CD8-positive, alpha-beta memory T cell (primary cell): ENCODE results near the gene MORC3. TPM values are rescaled to one million over a fixed set of nuclear protein-coding genes. Genes with fewer than 3 reads are reported as not detected.

Experiments used
- CTCF ChIA-PET: fragments of 350-600 bp; sonication (Branson Sonifier 250); formaldehyde crosslinking; loops from one replicate; lab custom pipeline; 2021; ENCODE audit warnings: antibody characterized with exemption; lab: Charles Lee
- POLR2A ChIA-PET: fragments of 350-600 bp; sonication (Branson Sonifier 250); formaldehyde crosslinking; loops from one replicate; lab custom pipeline; 2021; ENCODE audit warnings: antibody characterized with exemption; lab: Charles Lee
- DNase-seq, 5 donors: peaks; one replicate each; pipeline versions ENCODE4 v3.0.0 to v3.0.0-alpha.2; 2020 to 2022; ENCODE audit warnings: mixed read lengths in 1 of 5
- H3K27ac ChIP-seq: one replicate; pipeline ENCODE4 v1.7.0; 2013; ENCODE audit warnings: low read depth, mild to moderate bottlenecking, low read length, moderate library complexity
- H3K27me3 ChIP-seq: 2 replicates; pipeline ENCODE4 v1.7.0; 2013; ENCODE audit warnings: low read length, mild to moderate bottlenecking; ENCODE audit not compliant: insufficient read depth, poor library complexity, severe bottlenecking
- H3K36me3 ChIP-seq: 2 replicates; pipeline ENCODE4 v1.7.0; 2013; ENCODE audit warnings: mild to moderate bottlenecking, low read length, moderate library complexity; ENCODE audit not compliant: insufficient read depth
- H3K4me1 ChIP-seq: 2 replicates; pipeline ENCODE4 v1.7.0; 2013; ENCODE audit warnings: mild to moderate bottlenecking, low read length, moderate library complexity; ENCODE audit not compliant: insufficient read depth
- H3K4me3 ChIP-seq: 2 replicates; pipeline ENCODE4 v1.7.0; 2013; ENCODE audit warnings: mild to moderate bottlenecking, low read length
- H3K9me3 ChIP-seq: 2 replicates; pipeline ENCODE4 v1.7.0; 2013; ENCODE audit warnings: mild to moderate bottlenecking, low read length
- H3K27ac Mint-ChIP-seq, 8 donors: one replicate each; pipeline ENCODE4 v1.8.0; 2020 to 2021; ENCODE audit warnings: mixed read lengths in 8 of 8, mild to moderate bottlenecking in 6 of 8, inconsistent platforms in 3 of 8, moderate library complexity in 3 of 8
- H3K27me3 Mint-ChIP-seq, 2 donors: one replicate each; pipeline ENCODE4 v1.8.0; 2020 to 2021; ENCODE audit warnings: mixed read lengths in 2 of 2, mild to moderate bottlenecking in 1 of 2, moderate library complexity in 1 of 2
- H3K36me3 Mint-ChIP-seq, 3 donors: one replicate each; pipeline ENCODE4 v1.8.0; 2020 to 2021; ENCODE audit warnings: mixed read lengths in 3 of 3, inconsistent platforms in 1 of 3, mild to moderate bottlenecking in 1 of 3
- H3K4me1 Mint-ChIP-seq, 3 donors: one replicate each; pipeline ENCODE4 v1.8.0; 2020 to 2021; ENCODE audit warnings: mixed read lengths in 3 of 3, inconsistent platforms in 1 of 3, mild to moderate bottlenecking in 1 of 3
- H3K4me3 Mint-ChIP-seq, 7 donors: one replicate each; pipeline ENCODE4 v1.8.0; 2020 to 2021; ENCODE audit warnings: mixed read lengths in 7 of 7, mild to moderate bottlenecking in 6 of 7, moderate library complexity in 4 of 7, inconsistent platforms in 2 of 7
- H3K9me3 Mint-ChIP-seq, 5 donors: one replicate each; pipeline ENCODE4 v1.8.0; 2020 to 2022; ENCODE audit warnings: mixed read lengths in 5 of 5, mild to moderate bottlenecking in 3 of 5, moderate library complexity in 2 of 5, inconsistent platforms in 1 of 5
- polyA plus RNA-seq: library from polyadenylated mRNA; unstranded; fragments of 300-500 nt; fragmentation: Illumina TruSeq; gene quantifications from one replicate; pipeline ENCODE4 v1.2.3, GENCODE V29; 2021
- total RNA-seq, 2 experiments: library from RNA; stranded (reverse); gene quantifications; one replicate each; pipeline ENCODE4 v1.2.3, GENCODE V29; 2021

MORC3 gene
- total and polyA plus RNA-seq, 3 experiments from 2014 or later, result 19.6 to 32.2 (median 23.0) TPM

- Mint-ChIP-seq H3K9me3 (no peaks in the 10 kb centered on the region), H3K27me3 (no peaks in the 10 kb centered on the region), H3K4me3 (no peak overlapping the region), H3K27ac (peak overlapping the region in 2 of 8 donors; percentile 14 to 63), H3K36me3 (peaks cover 0 to 11% (median 3%) of the 10 kb centered on the region in 3 donors), H3K4me1 (no peaks in the 10 kb centered on the region)
- Histone ChIP-seq H3K4me1 (no peaks in the 10 kb centered on the region), H3K4me3 (no peak overlapping the region), H3K27me3 (no peaks in the 10 kb centered on the region), H3K27ac (no peak overlapping the region), H3K9me3 (no peaks in the 10 kb centered on the region), H3K36me3 (no peaks in the 10 kb centered on the region)
- CTCF ChIA-PET, result no interaction called here
- no peak for DNase-seq
- POLR2A ChIA-PET, result no interaction called here
Observed at GRCh38 chr21:36420571-36421339, 100.8 kb downstream of the MORC3 start.

GRCh38 chr21:36422279-36423098 is 102.5 kb downstream of the MORC3 start:
- ChIA-PET CTCF (interaction anchor here (1.0 to 1.3 kb wide), 2 partner anchors 8 to 14 kb away, joined by 3 to 5 read pairs; no protein-coding TSS in a partner anchor), POLR2A (no interaction called here)
- no peaks in the 10 kb centered on the region for H3K4me1 ChIP-seq
- H3K9me3 ChIP-seq, result no peaks in the 10 kb centered on the region
- DNase-seq, result no peak
- Mint-ChIP-seq H3K27ac (peak overlapping the region in 2 of 8 donors; percentile 69 to 89), H3K4me1 (no peaks in the 10 kb centered on the region), H3K9me3 (no peaks in the 10 kb centered on the region), H3K4me3 (no peak overlapping the region), H3K27me3 (no peaks in the 10 kb centered on the region), H3K36me3 (no peaks in the 10 kb centered on the region)
- no peak overlapping the region for H3K4me3 ChIP-seq
- no peaks in the 10 kb centered on the region for H3K27me3 ChIP-seq
- H3K27ac ChIP-seq, result no peak overlapping the region
- H3K36me3 ChIP-seq, result no peaks in the 10 kb centered on the region

- Mint-ChIP-seq H3K4me3 (no peak overlapping the region), H3K4me1 (peaks cover 0 to 3% (median 2%) of the 10 kb centered on the region in 3 donors), H3K9me3 (no peaks in the 10 kb centered on the region), H3K27me3 (peaks cover 0 to 2% of the 10 kb centered on the region in 2 donors), H3K36me3 (no peaks in the 10 kb centered on the region), H3K27ac (no peak overlapping the region)
- no peak for DNase-seq
- no peaks in the 10 kb centered on the region for H3K9me3 ChIP-seq
- no peak overlapping the region for H3K4me3 ChIP-seq
- H3K4me1 ChIP-seq, result no peaks in the 10 kb centered on the region
- CTCF ChIA-PET, result interaction anchor here (1.0 kb wide), 1 partner anchor 13 kb away, joined by 3 read pairs; no protein-coding TSS in a partner anchor
- H3K36me3 ChIP-seq, result no peaks in the 10 kb centered on the region
- POLR2A ChIA-PET, result no interaction called here
- no peak overlapping the region for H3K27ac ChIP-seq
- no peaks in the 10 kb centered on the region for H3K27me3 ChIP-seq
Observed at GRCh38 chr21:36423771-36424433, 103.9 kb downstream of the MORC3 start.

GRCh38 chr21:36424592-36424991 is 104.6 kb downstream of the MORC3 start:
- no peak overlapping the region for H3K4me3 Mint-ChIP-seq
- Histone ChIP-seq H3K27ac (no peak overlapping the region), H3K4me3 (no peak overlapping the region), H3K36me3 (no peaks in the 10 kb centered on the region), H3K9me3 (no peaks in the 10 kb centered on the region), H3K27me3 (no peaks in the 10 kb centered on the region), H3K4me1 (no peaks in the 10 kb centered on the region)
- peaks cover 0 to 2% of the 10 kb centered on the region in 2 donors for H3K27me3 Mint-ChIP-seq
- no peaks in the 10 kb centered on the region for H3K36me3 Mint-ChIP-seq
- no peaks in the 10 kb centered on the region for H3K9me3 Mint-ChIP-seq
- peaks cover 0 to 3% (median 2%) of the 10 kb centered on the region in 3 donors for H3K4me1 Mint-ChIP-seq
- CTCF ChIA-PET, result no interaction called here
- no peak overlapping the region for H3K27ac Mint-ChIP-seq
- POLR2A ChIA-PET, result no interaction called here
- no peak for DNase-seq

- Mint-ChIP-seq H3K9me3 (no peaks in the 10 kb centered on the region), H3K4me1 (peaks cover 7 to 10% (median 8%) of the 10 kb centered on the region in 3 donors), H3K36me3 (no peaks in the 10 kb centered on the region), H3K4me3 (no peak overlapping the region), H3K27ac (no peak overlapping the region), H3K27me3 (peaks cover 0 to 2% of the 10 kb centered on the region in 2 donors)
- no peak overlapping the region for H3K27ac ChIP-seq
- ChIA-PET CTCF (no interaction called here), POLR2A (no interaction called here)
- no peaks in the 10 kb centered on the region for H3K9me3 ChIP-seq
- no peak for DNase-seq
- H3K36me3 ChIP-seq, result no peaks in the 10 kb centered on the region
- no peaks in the 10 kb centered on the region for H3K27me3 ChIP-seq
- H3K4me1 ChIP-seq, result peaks cover 6% of the 10 kb centered on the region
- no peak overlapping the region for H3K4me3 ChIP-seq
Observed at GRCh38 chr21:36425286-36425685, 105.3 kb downstream of the MORC3 start.

Other genes with a start within 250 kb of the MORC3 start
- 1 to 10 TPM; 7.6 to 7.9 TPM for gene CBR3, start 185.1 kb upstream of the MORC3 start, total RNA-seq
- 2.3 TPM for gene CBR3, start 185.1 kb upstream of the MORC3 start, polyA plus RNA-seq
- gene DOP1B, start 163.4 kb upstream of the MORC3 start, total RNA-seq, result 10 to 100 TPM; 12.1 to 15.2 TPM
- 12.0 TPM for gene DOP1B, start 163.4 kb upstream of the MORC3 start, polyA plus RNA-seq
- gene CHAF1B, start 65.2 kb downstream of the MORC3 start, total RNA-seq, result 10 to 100 TPM; 30.6 to 30.8 TPM
- gene CHAF1B, start 65.2 kb downstream of the MORC3 start, polyA plus RNA-seq, result 2.4 TPM
- gene CLDN14, start 159.9 kb downstream of the MORC3 start, total RNA-seq, result not detected
- gene CLDN14, start 159.9 kb downstream of the MORC3 start, polyA plus RNA-seq, result not detected